Daoy (cell line): ENCODE data around the gene CLEC7A. TPM values are rescaled to one million over a fixed set of nuclear protein-coding genes. Genes with fewer than 3 reads are reported as not detected.
A peak's percentile ranks its signal among the peaks of the same experiment; 100 is the strongest.

ENCODE experiments used
- DNase-seq: peaks from one replicate; pipeline ENCODE4 v3.0.0-alpha.2; 2015; ENCODE audit warnings: low read depth
- total RNA-seq: library from RNA; depleted of rRNA; stranded (reverse); fragments of >200 nt; shearing (Covaris generic); gene quantifications from 2 replicates; pipeline ENCODE4 v1.2.3, GENCODE V29; 2014; rRNA removed

The CLEC7A gene
- total RNA-seq, 1 experiment from 2014 or later, result not detected

- DNase-seq, result no peak
Observed at GRCh38 chr12:10094646-10095395, 35.2 kb downstream of the CLEC7A start.

GRCh38 chr12:10088955-10089900 lies 40.8 kb downstream of the CLEC7A start:
- DNase-seq, result no peak

DNA sequence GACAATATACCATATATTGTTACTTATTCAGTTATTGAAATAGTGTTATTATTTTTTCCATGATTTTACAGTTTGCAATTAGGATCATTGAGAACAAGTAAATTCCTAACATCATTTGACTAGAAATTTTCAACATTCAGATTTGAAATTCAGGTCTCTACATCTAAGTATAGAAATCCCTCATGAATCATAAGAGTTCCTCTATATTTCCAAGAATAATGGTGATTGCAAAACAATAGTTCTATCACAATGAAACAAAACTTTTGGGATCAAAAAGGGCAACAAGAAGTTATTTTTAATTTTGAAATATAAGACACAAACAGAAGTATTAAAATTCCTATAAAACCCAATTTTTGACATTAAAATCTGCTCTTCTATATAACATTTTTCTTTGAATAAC lies 42.0 kb downstream of the CLEC7A start:
- DNase-seq, result no peak

GRCh38 chr12:10086387-10086786 lies 43.6 kb downstream of the CLEC7A start:
- DNase-seq, result no peak

GRCh38 chr12:10084733-10085132 lies 45.3 kb downstream of the CLEC7A start:
- DNase-seq, result no peak

GRCh38 chr12:10082117-10082874 lies 47.7 kb downstream of the CLEC7A start:
- no peak for DNase-seq

- DNase-seq, result no peak
Observed at GRCh38 chr12:10075451-10075850, 54.5 kb downstream of the CLEC7A start.

- no peak for DNase-seq
Observed at GRCh38 chr12:10073261-10073660, 56.7 kb downstream of the CLEC7A start.

GRCh38 chr12:10072131-10072530 lies 57.9 kb downstream of the CLEC7A start:
- no peak for DNase-seq

DNA sequence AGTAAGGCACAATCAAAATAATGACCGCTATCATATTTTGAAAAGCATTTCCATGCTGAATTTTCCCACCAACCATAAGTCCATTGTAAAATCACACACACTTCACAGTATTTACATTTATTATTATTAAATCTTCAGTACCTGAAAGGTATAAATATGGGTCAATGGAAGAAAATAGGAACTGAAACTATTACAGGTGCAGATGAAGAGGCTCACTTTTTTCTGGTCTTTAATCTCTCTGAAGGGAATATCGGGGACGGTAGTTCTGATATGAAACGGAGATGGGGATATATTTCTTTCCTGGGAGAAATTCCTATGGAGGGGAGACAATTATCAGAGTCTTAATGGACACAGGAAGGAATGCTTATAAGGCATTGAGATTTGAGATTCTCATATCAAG lies 59.6 kb downstream of the CLEC7A start:
- no peak for DNase-seq

DNA sequence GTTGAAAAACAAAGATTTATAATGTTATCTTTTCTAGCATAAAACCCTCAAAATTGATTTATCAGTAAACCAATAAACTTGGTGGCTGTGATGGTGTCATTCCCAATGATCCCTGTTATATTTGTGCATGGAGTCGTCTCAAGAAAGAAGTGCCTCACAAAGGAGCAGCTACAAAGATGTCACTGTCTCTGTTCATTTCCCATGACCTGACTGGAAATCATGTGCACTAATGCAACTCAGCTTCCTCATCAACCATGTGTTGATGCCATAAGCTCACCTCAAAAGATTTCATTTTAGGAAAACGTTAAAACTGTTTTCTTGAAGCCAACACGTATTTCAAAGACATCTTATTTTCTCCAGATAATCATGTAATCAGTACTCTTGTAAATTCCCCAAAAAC lies 60.0 kb downstream of the CLEC7A start:
- DNase-seq, result no peak

- peak; percentile 10 for DNase-seq
Observed at GRCh38 chr12:10069099-10069498, 60.9 kb downstream of the CLEC7A start.

DNA sequence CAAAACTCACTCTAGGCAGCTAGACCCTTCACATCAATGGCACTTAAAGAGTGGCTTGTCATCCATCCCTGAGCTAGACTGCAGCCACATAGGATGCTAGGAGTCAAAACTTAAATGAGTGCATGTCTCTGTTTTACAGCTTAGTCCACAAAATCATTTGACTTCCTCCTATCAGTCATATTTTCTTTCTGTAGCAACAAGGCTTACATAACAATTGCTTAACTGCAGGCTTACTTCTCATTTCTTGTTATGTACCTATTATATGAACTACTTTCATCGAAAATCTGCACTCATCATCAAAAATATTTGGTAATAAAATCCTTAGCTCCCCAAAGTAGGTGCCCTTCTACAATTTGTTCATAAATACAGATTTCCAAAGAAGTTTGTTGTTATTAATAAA lies 61.4 kb downstream of the CLEC7A start:
- no peak for DNase-seq

DNA sequence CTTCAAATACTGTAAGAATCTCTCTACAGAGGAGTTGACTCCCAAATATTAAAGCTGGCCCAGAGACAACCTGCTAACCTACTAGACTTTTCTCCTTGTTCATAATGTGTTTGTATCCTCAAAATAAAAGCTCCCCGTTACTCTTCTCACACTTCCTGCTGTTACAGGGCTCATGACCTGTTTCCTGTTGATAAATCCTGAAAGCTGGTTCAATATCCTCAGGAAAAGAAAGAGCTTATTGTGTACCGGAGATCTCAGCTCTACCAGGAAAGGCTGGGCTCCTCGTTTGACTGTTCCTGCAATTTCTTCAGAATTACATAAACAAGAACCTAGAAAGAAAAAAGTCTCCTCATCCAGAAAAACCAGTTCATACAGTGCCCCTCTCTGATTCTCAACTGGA lies 62.1 kb downstream of the CLEC7A start:
- no peak for DNase-seq

GRCh38 chr12:10067264-10067663 lies 62.7 kb downstream of the CLEC7A start:
- DNase-seq, result no peak

Other genes with a start within 250 kb of the CLEC7A start
- gene KLRF2, start 248.7 kb downstream of the CLEC7A start, total RNA-seq, result not detected in 2 replicates
- not detected in 2 replicates for gene CLEC2A, start 197.8 kb downstream of the CLEC7A start, total RNA-seq
- gene CLEC12A, start 158.8 kb downstream of the CLEC7A start, total RNA-seq, result not detected in 2 replicates
- gene CLEC1B, start 131.1 kb downstream of the CLEC7A start, total RNA-seq, result not detected in 2 replicates
- gene CLEC12B, start 119.6 kb downstream of the CLEC7A start, total RNA-seq, result not detected in 2 replicates
- gene CLEC9A, start 99.5 kb downstream of the CLEC7A start, total RNA-seq, result not detected in 2 replicates
- 0.06 TPM in 1 of 2 replicates, not detected in the other for gene CLEC1A, start 31.2 kb downstream of the CLEC7A start, total RNA-seq
- gene OLR1, start 41.9 kb upstream of the CLEC7A start, total RNA-seq, result 0.06 TPM in 1 of 2 replicates, not detected in the other
- gene TMEM52B, start 48.8 kb upstream of the CLEC7A start, total RNA-seq, result 0.57 and 1.8 TPM in 2 replicates
- 14.5 and 19.5 TPM in 2 replicates for gene GABARAPL1, start 82.7 kb upstream of the CLEC7A start, total RNA-seq
- 0.29 TPM in 1 of 2 replicates, not detected in the other for gene KLRD1, start 177.7 kb upstream of the CLEC7A start, total RNA-seq